GM18517 (cell line): Measurements from ENCODE around the gene PIK3C2G.
"Not testable (repeated sequence)": the region's sequence is repeated elsewhere in the genome, so short reads cannot be mapped to it uniquely, and the experiment has no call there.

Source experiments
- ATAC-seq: cut with Tn5 transposase; IDR thresholded peaks from one replicate; pipeline ENCODE4 v1.9.1; 2021; ENCODE audit warnings: mild to moderate bottlenecking, moderate library complexity; ENCODE audit not compliant: unreplicated experiment

PIK3C2G gene, protein sequence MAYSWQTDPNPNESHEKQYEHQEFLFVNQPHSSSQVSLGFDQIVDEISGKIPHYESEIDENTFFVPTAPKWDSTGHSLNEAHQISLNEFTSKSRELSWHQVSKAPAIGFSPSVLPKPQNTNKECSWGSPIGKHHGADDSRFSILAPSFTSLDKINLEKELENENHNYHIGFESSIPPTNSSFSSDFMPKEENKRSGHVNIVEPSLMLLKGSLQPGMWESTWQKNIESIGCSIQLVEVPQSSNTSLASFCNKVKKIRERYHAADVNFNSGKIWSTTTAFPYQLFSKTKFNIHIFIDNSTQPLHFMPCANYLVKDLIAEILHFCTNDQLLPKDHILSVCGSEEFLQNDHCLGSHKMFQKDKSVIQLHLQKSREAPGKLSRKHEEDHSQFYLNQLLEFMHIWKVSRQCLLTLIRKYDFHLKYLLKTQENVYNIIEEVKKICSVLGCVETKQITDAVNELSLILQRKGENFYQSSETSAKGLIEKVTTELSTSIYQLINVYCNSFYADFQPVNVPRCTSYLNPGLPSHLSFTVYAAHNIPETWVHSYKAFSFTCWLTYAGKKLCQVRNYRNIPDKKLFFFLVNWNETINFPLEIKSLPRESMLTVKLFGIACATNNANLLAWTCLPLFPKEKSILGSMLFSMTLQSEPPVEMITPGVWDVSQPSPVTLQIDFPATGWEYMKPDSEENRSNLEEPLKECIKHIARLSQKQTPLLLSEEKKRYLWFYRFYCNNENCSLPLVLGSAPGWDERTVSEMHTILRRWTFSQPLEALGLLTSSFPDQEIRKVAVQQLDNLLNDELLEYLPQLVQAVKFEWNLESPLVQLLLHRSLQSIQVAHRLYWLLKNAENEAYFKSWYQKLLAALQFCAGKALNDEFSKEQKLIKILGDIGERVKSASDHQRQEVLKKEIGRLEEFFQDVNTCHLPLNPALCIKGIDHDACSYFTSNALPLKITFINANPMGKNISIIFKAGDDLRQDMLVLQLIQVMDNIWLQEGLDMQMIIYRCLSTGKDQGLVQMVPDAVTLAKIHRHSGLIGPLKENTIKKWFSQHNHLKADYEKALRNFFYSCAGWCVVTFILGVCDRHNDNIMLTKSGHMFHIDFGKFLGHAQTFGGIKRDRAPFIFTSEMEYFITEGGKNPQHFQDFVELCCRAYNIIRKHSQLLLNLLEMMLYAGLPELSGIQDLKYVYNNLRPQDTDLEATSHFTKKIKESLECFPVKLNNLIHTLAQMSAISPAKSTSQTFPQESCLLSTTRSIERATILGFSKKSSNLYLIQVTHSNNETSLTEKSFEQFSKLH (N-terminal part only)

DNA sequence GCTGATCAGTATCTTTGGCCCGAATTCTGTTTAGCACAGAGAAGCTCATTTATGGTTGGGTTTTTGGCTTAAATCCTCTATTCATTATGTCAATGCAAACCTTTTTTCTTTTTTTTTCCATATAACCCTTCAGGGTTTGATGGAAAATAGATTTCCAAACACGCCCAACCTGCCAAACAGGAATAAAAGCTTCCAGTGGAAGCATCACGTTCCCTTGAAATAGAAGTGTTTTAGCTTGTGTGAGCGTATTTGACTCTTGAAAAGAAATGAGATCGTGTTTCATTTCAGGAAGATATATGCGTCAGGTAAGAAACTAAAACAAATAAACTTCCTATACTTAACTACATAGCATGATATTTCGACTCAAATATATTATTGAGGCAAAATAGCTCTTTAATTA, at the start of gene PIK3C2G:
Gene PIK3C2G, plus strand, starts transcription at position 246 of the 400 bp plus-strand sequence. CDS start 20,564 bp downstream, outside the sequence.
- no peak for ATAC-seq

GRCh38 chr12:18217966-18218365, 43.4 kb upstream of the PIK3C2G start:
- ATAC-seq = no peak

DNA sequence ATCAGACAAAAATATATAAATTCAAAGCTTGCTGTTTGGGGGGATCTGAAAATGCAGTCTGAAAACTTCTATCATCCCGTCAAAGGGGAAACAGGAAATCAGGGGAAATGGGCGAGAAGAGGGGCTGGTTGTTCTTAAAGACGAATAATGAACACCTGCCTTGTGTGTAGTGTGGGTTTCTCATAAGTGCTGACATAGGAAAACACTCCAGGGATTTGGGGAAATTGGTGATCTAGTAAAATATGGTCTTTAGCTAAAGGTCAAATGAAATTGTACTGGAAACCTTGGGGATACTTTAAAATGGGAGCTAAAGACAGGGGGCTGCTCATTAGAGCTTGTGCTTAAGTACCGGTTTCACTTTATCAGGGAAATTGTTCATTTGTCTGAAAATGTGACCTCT, 39.6 kb upstream of the PIK3C2G start:
- ATAC-seq = no peak

DNA sequence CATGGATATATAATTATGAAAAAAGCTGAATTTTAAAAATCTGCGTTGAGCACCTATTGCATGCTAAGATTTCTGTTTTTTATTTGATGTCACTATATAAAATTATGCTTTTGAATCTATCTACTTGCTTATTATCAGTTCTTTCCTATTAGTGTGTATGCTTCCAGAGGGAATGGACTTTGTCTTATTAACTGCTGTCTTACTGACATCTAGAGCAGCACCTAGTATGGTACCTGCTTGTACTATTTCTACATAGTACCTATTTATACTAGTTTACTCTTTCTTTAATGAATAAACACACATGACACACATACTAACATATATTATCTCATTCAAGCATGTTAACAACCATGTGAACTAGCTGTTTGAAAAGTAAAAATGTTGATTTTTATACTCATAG, 38.6 kb upstream of the PIK3C2G start:
- ATAC-seq = no peak

GRCh38 chr12:18224745-18225144, 36.6 kb upstream of the PIK3C2G start:
- ATAC-seq = no peak

DNA sequence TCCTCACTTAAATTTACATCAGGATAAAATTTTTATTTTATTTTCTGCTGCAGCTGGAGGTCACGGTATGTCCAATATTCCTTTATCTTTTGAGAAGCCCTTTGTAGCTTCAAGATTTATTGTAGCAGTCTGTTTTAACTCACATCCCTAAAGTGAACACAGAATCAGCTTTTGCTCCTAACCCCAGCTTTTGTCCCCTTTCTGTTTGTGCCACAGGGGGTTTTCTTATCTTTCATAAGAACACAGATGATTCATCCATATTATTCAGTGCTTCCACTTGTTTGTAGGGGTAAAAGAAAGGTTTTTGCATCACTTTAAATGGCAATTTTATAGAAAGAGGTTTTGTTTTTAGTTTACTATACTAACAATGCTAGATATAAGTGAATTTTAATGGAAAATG, 21.8 kb upstream of the PIK3C2G start:
- no peak for ATAC-seq

- no peak for ATAC-seq
Observed at GRCh38 chr12:18242380-18243089, 18.8 kb upstream of the PIK3C2G start.

DNA sequence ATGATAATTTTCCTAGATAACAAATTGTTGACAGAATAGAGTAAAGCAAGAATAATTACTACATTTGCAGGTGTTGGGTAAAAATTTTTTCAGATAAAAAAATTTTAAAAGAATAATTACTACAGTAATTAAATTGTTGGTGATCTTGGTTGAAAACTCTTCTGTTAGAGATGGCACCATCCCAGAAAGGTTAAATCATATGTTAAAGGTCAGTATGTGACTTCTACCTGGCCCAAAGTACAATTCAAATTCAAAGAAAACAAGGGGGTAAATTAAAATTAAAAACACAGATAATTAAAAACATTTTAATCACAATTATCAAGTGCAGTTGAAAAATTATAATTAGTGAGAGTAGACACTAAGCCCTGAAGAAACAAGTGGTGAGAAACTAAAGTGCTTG, 18.1 kb upstream of the PIK3C2G start:
- no peak for ATAC-seq

DNA sequence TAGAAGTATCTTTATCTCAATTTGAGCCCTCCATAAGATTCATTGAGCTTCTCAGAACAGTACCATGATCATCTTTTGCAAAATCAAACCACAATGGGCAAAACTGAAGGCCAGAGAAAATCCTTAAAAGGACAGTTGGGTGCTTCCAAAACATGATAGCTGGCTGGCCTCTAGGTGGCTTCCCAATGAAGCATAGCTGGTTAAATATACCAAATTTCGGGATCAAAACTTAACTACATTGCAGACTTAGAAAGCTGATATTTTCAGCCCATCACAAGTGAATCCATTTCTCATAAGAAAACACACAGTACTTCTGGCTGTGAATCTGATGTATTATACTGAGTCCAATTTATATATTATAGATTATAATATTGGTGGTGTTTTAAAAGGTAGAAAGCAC, 15.3 kb upstream of the PIK3C2G start:
- no peak for ATAC-seq

DNA sequence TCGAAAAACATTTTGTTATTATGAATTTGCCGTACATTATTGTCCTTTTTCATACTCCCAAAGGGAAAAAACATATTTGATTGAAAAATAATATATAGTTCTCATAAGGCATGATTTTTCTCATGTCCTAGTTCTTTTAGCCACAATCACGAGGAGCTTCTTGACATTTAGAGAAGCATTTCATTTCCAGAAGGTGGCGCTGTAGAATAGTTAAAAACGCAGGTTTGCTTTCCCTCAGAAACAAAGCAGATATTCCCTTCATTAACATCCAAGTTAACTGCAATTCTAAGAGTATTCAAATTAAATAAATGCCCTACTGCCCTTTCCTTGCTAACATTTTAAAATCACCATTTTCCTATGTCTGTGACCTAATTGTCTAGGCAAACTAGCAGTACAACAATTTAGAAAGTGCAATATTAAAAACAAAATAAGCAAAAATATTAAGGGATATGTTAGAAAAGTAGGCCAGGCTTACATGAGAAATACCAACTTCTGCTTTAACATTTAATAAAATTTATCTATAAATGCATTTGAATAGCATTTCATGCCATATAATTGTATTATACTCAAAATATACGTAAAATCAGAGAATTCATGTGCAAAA, 10.9 kb upstream of the PIK3C2G start:
- no peak for ATAC-seq

DNA sequence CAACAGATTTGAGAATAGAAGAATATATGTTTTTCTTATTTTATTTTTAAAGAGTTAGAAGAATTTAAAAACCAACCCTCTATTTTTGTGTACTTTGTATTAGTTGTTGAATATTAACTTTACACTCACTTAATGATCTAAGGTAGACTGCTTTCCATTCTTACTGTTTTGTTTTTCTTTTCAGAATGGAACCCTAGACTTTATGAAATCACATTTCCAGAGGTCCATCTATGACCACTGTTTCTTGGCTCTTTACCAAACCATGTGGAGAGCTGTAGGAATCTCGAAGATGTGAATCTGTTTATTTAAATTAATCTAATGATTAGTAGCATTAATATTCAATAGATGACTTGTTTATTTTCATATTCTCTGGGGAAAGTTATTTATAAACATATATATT, 7.2 kb upstream of the PIK3C2G start:
- ATAC-seq = no peak

DNA sequence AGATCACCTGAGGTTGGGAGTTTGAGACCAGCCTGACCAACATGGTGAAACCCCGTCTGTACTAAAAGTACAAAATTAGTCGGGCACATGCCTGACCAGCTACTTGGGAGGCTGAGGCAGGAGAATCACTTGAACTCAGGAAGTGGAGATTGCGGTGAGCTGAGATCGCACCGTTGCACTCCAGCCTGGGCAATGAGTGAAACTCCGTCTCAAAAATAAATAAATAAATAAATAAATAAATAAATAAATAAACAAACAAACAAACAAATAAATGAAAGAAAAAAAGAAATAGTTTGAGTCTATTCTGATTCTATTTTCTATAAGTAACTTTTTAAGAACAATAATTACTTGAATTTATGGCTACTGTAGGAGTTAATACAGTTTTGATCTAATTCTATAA, 6.3 kb upstream of the PIK3C2G start:
- ATAC-seq = not testable (repeated sequence)

DNA sequence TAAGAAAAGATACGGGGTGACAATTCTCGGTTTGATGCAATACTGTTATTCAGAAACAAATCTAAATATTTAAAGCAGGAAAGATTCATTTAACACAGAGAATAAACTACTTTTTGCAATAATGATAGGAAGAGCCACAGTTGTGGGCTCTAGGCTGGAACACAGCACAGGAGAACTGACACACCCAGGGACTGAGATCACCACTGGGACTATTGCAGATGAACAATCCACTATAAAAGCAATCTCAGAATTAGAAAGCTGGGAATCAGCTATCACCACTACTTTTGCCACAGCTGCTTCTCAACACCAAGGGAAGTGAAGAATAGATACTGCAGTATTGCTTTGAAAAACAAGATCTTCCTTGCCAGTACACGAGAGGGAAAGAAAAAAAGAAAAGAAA, 4.1 kb upstream of the PIK3C2G start:
- no peak for ATAC-seq

DNA sequence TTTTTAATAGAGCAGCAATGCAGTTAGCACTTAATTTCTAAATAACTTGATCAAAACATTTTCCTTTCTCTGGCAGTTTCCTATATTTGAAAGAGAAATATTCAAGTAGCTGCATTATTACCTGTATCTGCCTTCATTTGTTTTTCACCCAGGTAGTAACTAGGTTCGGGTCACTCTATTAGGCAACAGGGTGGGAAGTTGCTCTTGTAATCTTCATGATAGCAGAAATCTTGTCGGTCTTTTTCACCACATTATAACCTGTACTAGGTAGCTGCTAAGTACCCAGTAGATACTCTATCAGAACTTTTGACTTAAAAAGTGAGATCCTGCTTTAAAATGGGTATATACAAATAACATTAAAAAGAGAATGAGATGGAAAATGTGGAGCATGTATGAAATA, 2.4 kb upstream of the PIK3C2G start:
- no peak for ATAC-seq

DNA sequence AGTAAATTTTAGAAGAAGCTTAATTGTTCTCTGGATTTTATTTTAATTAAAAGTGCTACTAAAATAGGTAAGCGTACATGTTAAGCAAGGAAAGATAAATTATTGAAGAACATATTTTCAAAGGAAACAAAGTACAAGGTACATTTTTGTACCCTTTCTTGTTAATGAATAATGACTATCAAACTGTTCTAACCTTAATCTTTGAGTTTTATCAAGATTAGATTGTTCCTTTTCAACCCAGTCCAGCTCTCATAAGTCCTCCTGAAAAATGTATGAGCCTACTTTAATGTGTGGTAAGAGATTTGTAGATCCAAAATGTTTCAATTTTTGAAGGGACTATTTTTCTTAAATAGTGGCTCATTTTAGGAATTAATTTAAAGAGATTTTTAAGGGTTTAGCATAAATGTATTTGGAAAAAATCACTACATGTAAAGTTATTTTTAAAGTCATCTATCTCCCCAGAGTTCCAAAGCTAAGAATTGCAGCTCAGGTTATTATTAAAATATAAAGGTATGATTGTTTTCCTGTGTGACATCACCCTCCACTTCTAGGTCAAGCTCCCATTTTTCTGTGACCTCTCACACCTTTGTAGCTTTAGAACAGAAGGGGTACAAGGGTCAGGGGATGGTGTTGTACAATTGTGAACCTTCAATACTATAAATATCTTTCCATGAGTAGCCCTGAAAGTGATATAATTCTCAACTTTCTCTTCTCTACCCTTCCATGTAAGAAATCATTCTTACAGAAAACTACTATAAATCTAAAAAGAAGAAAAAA, 1.2 kb upstream of the PIK3C2G start:
- no peak for ATAC-seq

DNA sequence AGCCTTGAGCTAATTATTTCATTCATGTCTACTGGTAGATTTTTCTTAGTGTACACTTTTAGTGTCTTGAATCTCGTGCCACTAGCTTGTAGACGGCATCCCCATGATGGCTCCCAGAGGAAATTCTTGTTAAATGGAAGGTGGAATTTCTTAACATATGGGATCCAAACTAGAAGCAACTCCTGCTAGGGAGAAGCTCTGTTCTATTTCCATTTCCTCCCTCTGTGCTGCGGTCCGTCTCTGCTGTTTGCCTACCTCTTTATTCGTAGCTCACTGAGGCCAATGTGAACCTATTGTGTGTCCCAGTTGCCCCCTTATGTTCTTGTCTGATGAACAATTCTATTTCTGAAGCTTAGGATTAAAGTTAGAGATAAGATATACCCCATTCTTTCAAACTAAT, 588 bp downstream of the PIK3C2G start:
- no peak for ATAC-seq

GRCh38 chr12:18262514-18262913, 1.2 kb downstream of the PIK3C2G start:
- no peak for ATAC-seq

DNA sequence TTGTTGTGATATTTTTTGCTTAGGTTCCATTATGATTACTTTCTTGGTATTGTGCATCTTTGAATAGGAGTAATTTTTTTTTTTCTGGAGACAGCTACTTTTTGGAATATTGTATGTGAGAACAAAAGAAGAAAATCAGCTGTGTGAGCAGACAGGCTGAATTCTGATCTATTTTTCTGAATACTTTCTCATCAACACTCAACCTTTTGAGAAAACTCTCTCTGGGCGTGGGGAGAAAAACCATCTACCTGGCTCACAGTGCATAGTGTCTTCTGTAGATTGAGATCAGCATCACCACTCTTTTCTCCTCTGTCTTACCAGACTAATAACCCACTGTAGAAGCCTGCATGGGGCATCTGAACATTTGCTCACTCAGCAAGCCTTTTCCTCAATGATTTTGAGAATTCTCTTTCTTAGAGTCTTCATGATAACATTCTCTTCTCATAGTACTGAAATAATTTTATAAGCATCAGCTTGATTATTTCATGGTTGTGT, 3.3 kb downstream of the PIK3C2G start:
- no peak for ATAC-seq

DNA sequence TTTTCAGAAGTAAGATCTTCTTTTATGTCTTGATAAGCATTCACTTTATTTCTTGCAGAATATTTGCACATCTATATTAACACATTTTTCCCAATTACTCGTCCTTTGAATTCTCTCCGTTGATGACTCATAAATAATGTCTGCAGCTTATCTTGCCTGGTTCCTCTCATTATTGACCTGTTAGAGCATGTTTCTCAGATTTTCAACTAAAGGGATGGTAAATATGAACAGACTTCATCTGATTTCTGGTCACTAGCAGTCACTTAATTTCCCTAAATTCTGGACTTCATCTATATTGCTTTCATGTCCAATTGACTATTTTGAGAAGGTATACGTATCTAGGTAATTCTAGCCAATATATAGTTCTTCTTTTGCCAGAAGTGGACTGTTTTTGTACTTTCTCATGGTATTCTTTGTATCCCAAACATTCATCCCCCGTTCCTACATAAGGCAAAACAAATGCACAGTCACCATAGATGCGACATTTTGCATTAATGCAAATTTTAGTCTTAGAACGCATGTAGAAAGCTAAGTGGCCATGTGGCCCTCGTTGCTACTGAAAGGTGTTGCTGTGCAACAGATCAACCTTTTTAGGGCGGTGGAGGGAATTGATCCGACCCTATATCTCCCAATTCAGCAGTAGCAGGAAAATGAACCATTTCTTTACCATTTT, 6.2 kb downstream of the PIK3C2G start:
- ATAC-seq = no peak
